Duodenal mucosa (tissue), 2 donors: ENCODE data around the gene TOR1A.

Experiments used
- H3K27ac ChIP-seq: one replicate; pipeline ENCODE4 v1.7.0; 2013; ENCODE audit warnings: low read depth, low read length
- H3K27me3 ChIP-seq, 2 donors: one replicate each; pipeline ENCODE4 v1.7.0; 2013; ENCODE audit warnings: low read length in 2 of 2, control low read depth in 1 of 2; ENCODE audit not compliant: insufficient read depth in 2 of 2, control insufficient read depth in 1 of 2
- H3K36me3 ChIP-seq, 2 donors: one replicate each; pipeline ENCODE4 v1.7.0; 2013; ENCODE audit warnings: low read length in 2 of 2, control low read depth in 1 of 2; ENCODE audit not compliant: insufficient read depth in 2 of 2, control insufficient read depth in 1 of 2
- H3K4me1 ChIP-seq, 2 donors: one replicate each; pipeline ENCODE4 v1.7.0; 2013; ENCODE audit warnings: low read length in 2 of 2, control low read depth in 1 of 2; ENCODE audit not compliant: insufficient read depth in 2 of 2, control insufficient read depth in 1 of 2
- H3K4me3 ChIP-seq, 2 donors: one replicate each; pipeline ENCODE4 v1.7.0; 2013; ENCODE audit warnings: low read length in 2 of 2, low read depth in 1 of 2
- H3K9ac ChIP-seq, 2 donors: one replicate each; pipeline ENCODE4 v1.7.0; 2013; ENCODE audit warnings: low read length in 2 of 2, low read depth in 1 of 2
- H3K9me3 ChIP-seq, 2 donors: one replicate each; pipeline ENCODE4 v1.7.0; 2013; ENCODE audit warnings: low read length in 2 of 2, control low read depth in 1 of 2; ENCODE audit not compliant: control insufficient read depth in 1 of 2

TOR1A gene

DNA sequence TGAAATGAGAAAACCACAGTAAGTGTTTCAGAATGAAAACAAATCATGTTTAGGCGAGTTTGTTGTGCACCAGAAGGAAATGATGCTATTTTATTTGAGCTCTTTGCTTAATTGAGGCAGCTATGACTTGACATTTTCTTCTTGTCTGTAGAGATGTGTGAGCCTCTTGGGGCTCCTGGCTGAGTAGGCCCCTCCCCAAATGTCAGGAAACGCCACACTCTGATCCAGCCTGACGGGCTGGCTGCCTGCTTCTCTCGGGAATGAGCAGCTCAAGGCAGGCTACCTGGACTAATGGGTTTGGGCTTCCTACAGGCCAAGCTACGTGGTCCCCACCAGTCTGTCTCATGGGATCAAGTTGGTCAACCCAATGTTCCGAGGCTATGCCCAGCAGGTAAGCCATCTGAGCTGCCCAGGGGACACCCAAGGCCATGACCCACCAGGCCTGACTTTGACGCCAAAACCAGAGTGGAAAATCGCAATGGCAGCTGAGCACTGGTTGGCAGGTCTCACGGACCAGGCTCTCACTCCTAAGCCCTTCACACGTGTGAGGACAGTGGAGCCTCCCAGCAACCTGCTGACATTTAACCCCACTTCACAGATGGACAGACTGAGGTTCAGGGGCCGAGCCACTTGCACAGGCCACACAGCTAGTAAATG is 41.2 kb upstream of the TOR1A start:
- peaks cover 3 to 40% of the 10 kb centered on the region in 2 donors for H3K36me3 ChIP-seq

GRCh38 chr9:129863059-129863690 is 39.2 kb upstream of the TOR1A start:
- no peak overlapping the region for H3K27ac ChIP-seq
- H3K9me3 ChIP-seq, result no peaks in the 10 kb centered on the region
- H3K4me3 ChIP-seq, result no peak overlapping the region
- peaks cover 0 to 2% of the 10 kb centered on the region in 2 donors for H3K4me1 ChIP-seq
- H3K9ac ChIP-seq, result no peak overlapping the region
- peaks cover 10 to 48% of the 10 kb centered on the region in 2 donors for H3K36me3 ChIP-seq
- no peaks in the 10 kb centered on the region for H3K27me3 ChIP-seq

More for the DNA sequence above, 41.2 kb upstream of the TOR1A start:
- H3K4me3 ChIP-seq, result no peak overlapping the region
- no peaks in the 10 kb centered on the region for H3K9me3 ChIP-seq
- no peaks in the 10 kb centered on the region for H3K27me3 ChIP-seq
- no peak overlapping the region for H3K27ac ChIP-seq
- H3K9ac ChIP-seq, result no peak overlapping the region
- peaks cover 0 to 6% of the 10 kb centered on the region in 2 donors for H3K4me1 ChIP-seq

DNA sequence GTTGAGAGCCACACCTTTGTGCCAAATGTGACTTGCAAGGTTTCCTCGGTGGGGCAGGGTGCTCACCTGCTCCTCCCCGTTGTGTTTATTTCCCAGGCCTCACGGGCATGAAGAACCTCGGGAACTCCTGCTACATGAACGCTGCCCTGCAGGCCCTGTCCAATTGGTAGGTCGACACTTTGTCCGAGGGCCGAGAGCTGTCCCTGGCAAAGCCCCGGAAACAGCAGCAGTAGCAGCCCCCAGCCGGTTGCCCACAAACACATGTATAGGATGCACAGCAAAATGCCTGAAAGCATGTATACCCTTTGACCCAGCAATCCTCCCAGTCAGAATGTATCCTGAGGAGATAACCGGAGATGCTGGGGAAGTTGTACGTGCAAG is 37.5 kb upstream of the TOR1A start:
- Histone ChIP-seq H3K27ac (no peak overlapping the region), H3K4me1 (no peaks in the 10 kb centered on the region), H3K4me3 (no peak overlapping the region), H3K9ac (no peak overlapping the region), H3K27me3 (no peaks in the 10 kb centered on the region), H3K9me3 (no peaks in the 10 kb centered on the region), H3K36me3 (peaks cover 14 to 60% of the 10 kb centered on the region in 2 donors)

GRCh38 chr9:129860653-129861446 is 36.9 kb upstream of the TOR1A start:
- no peaks in the 10 kb centered on the region for H3K27me3 ChIP-seq
- no peaks in the 10 kb centered on the region for H3K4me1 ChIP-seq
- H3K4me3 ChIP-seq, result no peak overlapping the region
- H3K9ac ChIP-seq, result no peak overlapping the region
- H3K36me3 ChIP-seq, result peaks cover 14 to 60% of the 10 kb centered on the region in 2 donors
- H3K9me3 ChIP-seq, result no peaks in the 10 kb centered on the region
- no peak overlapping the region for H3K27ac ChIP-seq

- no peak overlapping the region for H3K27ac ChIP-seq
- H3K9ac ChIP-seq, result no peak overlapping the region
- no peaks in the 10 kb centered on the region for H3K9me3 ChIP-seq
- H3K27me3 ChIP-seq, result no peaks in the 10 kb centered on the region
- no peak overlapping the region for H3K4me3 ChIP-seq
- H3K36me3 ChIP-seq, result peaks cover 14 to 73% of the 10 kb centered on the region in 2 donors
- no peaks in the 10 kb centered on the region for H3K4me1 ChIP-seq
These were observed 34.4 kb upstream of the TOR1A start for GRCh38 chr9:129858167-129858962.

DNA sequence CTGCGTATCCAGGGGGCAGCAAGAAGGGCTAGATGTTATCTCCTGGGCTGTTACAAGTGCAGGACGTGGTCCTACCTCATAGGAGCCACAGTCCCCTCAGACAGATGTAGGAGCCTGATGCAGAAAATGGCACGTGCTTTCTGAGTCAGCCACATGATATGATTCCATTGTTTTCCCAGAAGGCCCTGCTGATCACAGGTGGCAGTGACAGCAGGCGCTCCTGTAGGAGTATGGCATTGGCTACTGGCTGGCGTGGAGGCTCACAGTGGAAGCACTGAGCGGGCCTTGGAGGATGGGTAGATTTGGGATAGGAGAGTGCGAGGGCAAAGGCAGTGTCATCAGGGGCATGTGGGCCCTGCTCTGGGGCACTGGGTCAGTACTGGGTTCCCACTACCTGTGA is 33.3 kb upstream of the TOR1A start:
- no peak overlapping the region for H3K9ac ChIP-seq
- peaks cover 20 to 77% of the 10 kb centered on the region in 2 donors for H3K36me3 ChIP-seq
- H3K9me3 ChIP-seq, result no peaks in the 10 kb centered on the region
- no peaks in the 10 kb centered on the region for H3K4me1 ChIP-seq
- no peaks in the 10 kb centered on the region for H3K27me3 ChIP-seq
- H3K27ac ChIP-seq, result no peak overlapping the region
- no peak overlapping the region for H3K4me3 ChIP-seq

GRCh38 chr9:129854588-129855110 is 30.7 kb upstream of the TOR1A start:
- no peak overlapping the region for H3K9ac ChIP-seq
- H3K27me3 ChIP-seq, result no peaks in the 10 kb centered on the region
- no peak overlapping the region for H3K4me3 ChIP-seq
- no peaks in the 10 kb centered on the region for H3K4me1 ChIP-seq
- peaks cover 22 to 80% of the 10 kb centered on the region in 2 donors for H3K36me3 ChIP-seq
- H3K9me3 ChIP-seq, result no peaks in the 10 kb centered on the region
- H3K27ac ChIP-seq, result no peak overlapping the region

GRCh38 chr9:129853614-129854013 is 29.7 kb upstream of the TOR1A start:
- H3K9me3 ChIP-seq, result no peaks in the 10 kb centered on the region
- no peak overlapping the region for H3K4me3 ChIP-seq
- H3K9ac ChIP-seq, result no peak overlapping the region
- no peaks in the 10 kb centered on the region for H3K4me1 ChIP-seq
- H3K27ac ChIP-seq, result no peak overlapping the region
- H3K36me3 ChIP-seq, result peaks cover 18 to 77% of the 10 kb centered on the region in 2 donors
- H3K27me3 ChIP-seq, result no peaks in the 10 kb centered on the region

DNA sequence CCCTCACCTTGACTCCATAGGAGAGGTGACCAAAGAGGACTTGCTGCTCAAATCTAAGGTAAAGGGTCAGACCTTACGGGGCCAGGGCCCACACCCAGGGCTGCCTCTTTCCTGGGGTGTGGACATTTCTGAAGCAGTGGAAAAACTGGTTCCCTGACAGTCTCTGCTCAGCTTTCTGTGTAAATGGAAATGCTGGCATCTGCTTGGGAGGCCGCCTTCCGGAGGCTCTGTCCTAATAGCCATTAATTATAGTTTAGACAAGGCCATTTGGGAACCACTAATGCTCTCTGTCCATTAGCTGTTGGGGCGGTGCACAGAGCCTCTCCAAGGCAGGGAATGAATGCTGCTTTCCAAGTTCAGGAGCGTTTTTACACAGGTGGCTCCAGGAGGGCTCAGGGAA is 28.6 kb upstream of the TOR1A start:
- H3K36me3 ChIP-seq, result peaks cover 11 to 66% of the 10 kb centered on the region in 2 donors

More for the DNA sequence above, 28.6 kb upstream of the TOR1A start:
- H3K4me1 ChIP-seq, result no peaks in the 10 kb centered on the region
- H3K9me3 ChIP-seq, result no peaks in the 10 kb centered on the region
- H3K9ac ChIP-seq, result no peak overlapping the region
- H3K27me3 ChIP-seq, result no peaks in the 10 kb centered on the region
- no peak overlapping the region for H3K27ac ChIP-seq
- H3K4me3 ChIP-seq, result no peak overlapping the region
